Measurements from ENCODE around the gene PCDHAC1. TPM values are rescaled to one million over a fixed set of nuclear protein-coding genes. Genes with fewer than 3 reads are reported as not detected.

The PCDHAC1 gene
- total RNA-seq, 1 experiment from 2014 or later = 0.59 TPM

GRCh38 chr5:140926443-140927227 lies 536 bp downstream of the PCDHAC1 start:
- no peak for ATAC-seq
- POLR2A ChIA-PET = no interaction called here
- H3K9me3 ChIP-seq (ENCODE audit: control insufficient read depth, insufficient read depth, low read depth, low read length) = no peaks in the 10 kb centered on the region
- intact Hi-C loops (cut with micrococcal nuclease; ENCODE audit: unreplicated experiment) (no loop called here), in situ Hi-C loops (cut with HindIII; ENCODE audit: low pct_unique_long_range_greater_than_20kb, low sequenced_read_pairs) (no loop called here)
- H3K4me1 ChIP-seq (ENCODE audit: control insufficient read depth, insufficient read depth, low read length) = no peaks in the 10 kb centered on the region
- H3K4me3 ChIP-seq (ENCODE audit: low read depth in 2 of 2, low read length in 2 of 2) = no peak overlapping the region; a peak in 1 of 4 replicates
- H3K27me3 ChIP-seq (ENCODE audit: control insufficient read depth, insufficient read depth, low read length) = no peaks in the 10 kb centered on the region
- no TSS peak for BruUV-seq (replicated peaks)
- DNase-seq (ENCODE audit: low read depth, low spot score) = no peak
- TF ChIP-seq SIN3A (IDR thresholded peaks at IDR 0.05; ENCODE audit: borderline replicate concordance, insufficient read depth, low read depth, low read length) (no peak), TCF7L2 (IDR thresholded peaks at IDR 0.05; ENCODE audit: low read depth, low read length) (no peak), REST (IDR thresholded peaks at IDR 0.05; ENCODE audit: insufficient read depth in 1 of 2, low read depth in 2 of 2, low read length in 1 of 2) (no peak), CTCF (IDR thresholded peaks at IDR 0.05) (no peak), POLR2AphosphoS5 (IDR thresholded peaks at IDR 0.05; ENCODE audit: low read depth, low read length) (no peak)
- CTCF ChIA-PET = no interaction called here
- no peaks in the 10 kb centered on the region; the same call in 1 of the 2 replicates for H3K36me3 ChIP-seq (ENCODE audit: control insufficient read depth, insufficient read depth, low read length)
- no peak overlapping the region for H3K27ac ChIP-seq (ENCODE audit: low read length)

GRCh38 chr5:140927228-140927573 lies 1.1 kb downstream of the PCDHAC1 start:
- Histone ChIP-seq H3K27me3 (ENCODE audit: control insufficient read depth, insufficient read depth, low read length) (no peaks in the 10 kb centered on the region), H3K4me1 (ENCODE audit: control insufficient read depth, insufficient read depth, low read length) (no peaks in the 10 kb centered on the region), H3K27ac (ENCODE audit: low read length) (no peak overlapping the region), H3K9me3 (ENCODE audit: control insufficient read depth, insufficient read depth, low read depth, low read length) (no peaks in the 10 kb centered on the region), H3K36me3 (ENCODE audit: control insufficient read depth, insufficient read depth, low read length) (no peaks in the 10 kb centered on the region; the same call in 1 of the 2 replicates), H3K4me3 (ENCODE audit: low read depth in 2 of 2, low read length in 2 of 2) (no peak overlapping the region; a peak in 1 of 4 replicates)
- no peak for TF ChIP-seq SIN3A (IDR thresholded peaks at IDR 0.05; ENCODE audit: borderline replicate concordance, insufficient read depth, low read depth, low read length)
- TF ChIP-seq REST (IDR thresholded peaks at IDR 0.05; ENCODE audit: insufficient read depth in 1 of 2, low read depth in 2 of 2, low read length in 1 of 2) = no peak
- TF ChIP-seq CTCF (IDR thresholded peaks at IDR 0.05) = no peak
- TF ChIP-seq POLR2AphosphoS5 (IDR thresholded peaks at IDR 0.05; ENCODE audit: low read depth, low read length) = no peak
- TF ChIP-seq TCF7L2 (IDR thresholded peaks at IDR 0.05; ENCODE audit: low read depth, low read length) = no peak
- intact Hi-C loops (cut with micrococcal nuclease; ENCODE audit: unreplicated experiment) = no loop called here
- BruUV-seq (replicated peaks) = no TSS peak
- in situ Hi-C loops (cut with HindIII; ENCODE audit: low pct_unique_long_range_greater_than_20kb, low sequenced_read_pairs) = no loop called here
- DNase-seq (ENCODE audit: low read depth, low spot score) = no peak
- no peak for ATAC-seq
- POLR2A ChIA-PET = no interaction called here
- CTCF ChIA-PET = no interaction called here

All from Panc1 (cell line).